Vagina (tissue), 2 donors: Measurements from ENCODE around the gene ZNF276.

Experiments
- CTCF ChIP-seq, 3 experiments: fragments of 450-650 bp in 2 of 3; fragments of 200-600 bp in 1 of 3; sonication (generic) in 1 of 3; IDR thresholded peaks; one replicate each; pipeline ENCODE4 v1.5.1; 2017 to 2019; ENCODE audit warnings: antibody characterized with exemption in 3 of 3, mild to moderate bottlenecking in 2 of 3, moderate library complexity in 2 of 3
- POLR2A ChIP-seq, 2 donors: fragments of 450-650 bp; IDR thresholded peaks; one replicate each; pipeline ENCODE4 v1.6.1; 2017; ENCODE audit warnings: antibody characterized with exemption in 2 of 2, mild to moderate bottlenecking in 2 of 2, moderate library complexity in 2 of 2
- POLR2AphosphoS5 ChIP-seq, 2 donors: sonication (generic); formaldehyde crosslinking; IDR thresholded peaks; one replicate each; pipeline ENCODE4 v1.9.0; 2017; ENCODE audit warnings: antibody characterized with exemption in 2 of 2, mild to moderate bottlenecking in 2 of 2, low read depth in 1 of 2; ENCODE audit not compliant: insufficient read depth in 1 of 2

- peak; percentile 36 to 71 (median 52) for TF ChIP-seq CTCF (IDR thresholded peaks at IDR 0.05)
- peak in 1 of 2 donors; percentile 24 for TF ChIP-seq POLR2A (IDR thresholded peaks at IDR 0.05)
- TF ChIP-seq POLR2AphosphoS5 (IDR thresholded peaks at IDR 0.05; ENCODE audit: insufficient read depth in 1 of 2, low read depth in 1 of 2), result peak; percentile 84 to 91
Observed at GRCh38 chr16:89700100-89700648, 21.2 kb upstream of the ZNF276 start.
